HCT116 (cell line): ENCODE data around the gene RNASEH2C. TPM values are rescaled to one million over a fixed set of nuclear protein-coding genes. Genes with fewer than 3 reads are reported as not detected.
"Not testable (repeated sequence)": the region's sequence is repeated elsewhere in the genome, so short reads cannot be mapped to it uniquely, and the experiment has no call there.

Experiments
- ATAC-seq: fragments of 200-7000 bp; cut with Tn5 transposase; 2 replicates; pipeline ENCODE4 v1.9.1; 2020; ENCODE audit warnings: mild to moderate bottlenecking, moderate library complexity
- Bru-seq: library from RNA; stranded (reverse); fragments of 400-500 nt; gene quantifications from one replicate; lab custom pipeline; 2021; lab: Mats Ljungman, UMichigan
- BruChase-seq, 2 experiments: library from RNA; stranded (reverse); fragments of 400-500 nt; gene quantifications; one replicate each; lab custom pipeline; 2021; lab: Mats Ljungman, UMichigan
- BruUV-seq: library from RNA; stranded (reverse); fragments of 400-500 nt; replicated peaks from 2 replicates; lab custom pipeline; 2021; lab: Mats Ljungman, UMichigan
- CTCF ChIA-PET: fragments of 300-600 bp; sonication (Branson Sonifier 250); formaldehyde crosslinking; loops from one replicate; lab custom pipeline; 2021; ENCODE audit warnings: antibody characterized with exemption; lab: Charles Lee
- POLR2A ChIA-PET: fragments of 300-600, 350-600 bp; sonication (Branson Sonifier 250); formaldehyde crosslinking; loops from one replicate; lab custom pipeline; 2021; ENCODE audit warnings: antibody characterized with exemption; lab: Charles Lee
- RAD21 ChIA-PET, 2 experiments: fragments of 300-600 bp; sonication (Branson Sonifier 250); formaldehyde crosslinking; loops; one replicate each; lab custom pipeline; 2023; ENCODE audit warnings: low total read pairs in 2 of 2; ENCODE audit not compliant: uncharacterized antibody in 2 of 2, unreplicated experiment in 2 of 2, low non-redundant PET in 1 of 2; lab: Charles Lee
- DNase-seq: peaks from one replicate; pipeline ENCODE4 v3.0.0-alpha.2; 2010; ENCODE audit warnings: low read depth, low spot score
- H2AFZ ChIP-seq: fragments of 200-600 bp; shearing (Covaris generic), sonication (generic); 2 replicates; pipeline ENCODE4 v1.6.1; 2017; ENCODE audit warnings: low read depth, mixed run types, mixed read lengths, antibody characterized with exemption, low read length; ENCODE audit not compliant: poor library complexity, severe bottlenecking
- H3K27ac ChIP-seq: 2 replicates; pipeline ENCODE4 v1.5.1; 2012; ENCODE audit warnings: low read depth, low read length
- H3K27me3 ChIP-seq: fragments of 200-600 bp; sonication (generic); 2 replicates; pipeline ENCODE4 v1.6.1; 2016; ENCODE audit warnings: mixed run types, low read length, mixed read lengths; ENCODE audit not compliant: insufficient read depth
- H3K36me3 ChIP-seq, 2 experiments: fragments of 200-500 bp in 1 of 2; fragments of 200-600 bp in 1 of 2; sonication (Bioruptor generic) in 1 of 2; sonication (generic) in 1 of 2; 2 replicates each; pipeline versions ENCODE4 v1.5.1 to v1.6.1; 2014 to 2016; ENCODE audit warnings: low read length in 2 of 2, inconsistent platforms in 1 of 2, mixed read lengths in 1 of 2, mixed run types in 1 of 2; ENCODE audit not compliant: insufficient read depth in 2 of 2, control insufficient read depth in 1 of 2
- H3K4me1 ChIP-seq, 2 experiments: fragments of 200-600 bp in 1 of 2; sonication (generic) in 1 of 2; 2 replicates each; pipeline versions ENCODE4 v1.5.1 to v1.6.1; 2012 to 2017; ENCODE audit warnings: low read length in 2 of 2, inconsistent platforms in 1 of 2, mild to moderate bottlenecking in 1 of 2, mixed read lengths in 1 of 2, mixed run types in 1 of 2, moderate library complexity in 1 of 2; ENCODE audit not compliant: insufficient read depth in 2 of 2, control insufficient read depth in 1 of 2
- H3K4me2 ChIP-seq: fragments of 200-600 bp; sonication (generic); 2 replicates; pipeline ENCODE4 v1.6.1; 2017; ENCODE audit warnings: mixed run types, low read length, mixed read lengths
- H3K4me3 ChIP-seq, 2 experiments: fragments of 200-600 bp in 1 of 2; sonication (generic) in 1 of 2; replicated peaks in 1 of 2; 2 replicates each; pipeline ENCODE4 v1.5.1; 2011 to 2016; ENCODE audit warnings: low read length in 2 of 2, control low read depth in 1 of 2, low read depth in 1 of 2, mild to moderate bottlenecking in 1 of 2, mixed read lengths in 1 of 2, mixed run types in 1 of 2
- H3K79me2 ChIP-seq: fragments of 200-600 bp; sonication (generic); 2 replicates; pipeline ENCODE4 v1.6.1; 2017; ENCODE audit warnings: mild to moderate bottlenecking, mixed run types, low read length, moderate library complexity, mixed read lengths; ENCODE audit not compliant: insufficient read depth
- H3K9ac ChIP-seq: fragments of 200-600 bp; sonication (generic); 2 replicates; pipeline ENCODE4 v1.6.1; 2016; ENCODE audit warnings: low read length, mixed read lengths
- H3K9me2 ChIP-seq: fragments of 200-600 bp; sonication (generic), shearing (Covaris generic); 2 replicates; pipeline ENCODE4 v1.6.1; 2017; ENCODE audit warnings: mixed run types, mild to moderate bottlenecking, moderate library complexity; ENCODE audit not compliant: insufficient read depth
- H3K9me3 ChIP-seq, 2 experiments: fragments of 200-500 bp in 1 of 2; fragments of 200-600 bp in 1 of 2; sonication (Bioruptor generic) in 1 of 2; sonication (generic) in 1 of 2; 2 replicates each; pipeline ENCODE4 v1.6.1; 2014 to 2017; ENCODE audit warnings: low read length in 2 of 2, mixed read lengths in 2 of 2, inconsistent platforms in 1 of 2, low read depth in 1 of 2, mild to moderate bottlenecking in 1 of 2, mixed run types in 1 of 2, moderate library complexity in 1 of 2; ENCODE audit not compliant: control insufficient read depth in 1 of 2, insufficient read depth in 1 of 2
- H4K20me1 ChIP-seq: fragments of 200-600 bp; sonication (generic), shearing (Covaris generic); 2 replicates; pipeline ENCODE4 v1.6.1; 2017; ENCODE audit warnings: mixed run types, mild to moderate bottlenecking, moderate library complexity; ENCODE audit not compliant: insufficient read depth
- CEBPB ChIP-seq: IDR thresholded peaks from 2 replicates; pipeline ENCODE4 v1.6.1; 2012; ENCODE audit warnings: low read depth
- FOSL1 ChIP-seq: IDR thresholded peaks from 2 replicates; pipeline ENCODE4 v1.6.1; 2012; ENCODE audit warnings: low read depth
- JUND ChIP-seq: IDR thresholded peaks from 2 replicates; pipeline ENCODE4 v1.6.1; 2012
- POLR2A ChIP-seq: IDR thresholded peaks from 2 replicates; pipeline ENCODE4 v1.7.0; 2011; ENCODE audit warnings: borderline replicate concordance; ENCODE audit not compliant: insufficient read depth, insufficient read length; ENCODE audit errors: extremely low read depth
- POLR2AphosphoS5 ChIP-seq: IDR thresholded peaks from 2 replicates; pipeline ENCODE4 v1.6.1; 2011; ENCODE audit warnings: mild to moderate bottlenecking, low read depth, low read length, moderate library complexity
- YY1 ChIP-seq: IDR thresholded peaks from 2 replicates; pipeline ENCODE4 v1.6.1; 2011; ENCODE audit warnings: low read length, low read depth, moderate library complexity, mild to moderate bottlenecking; ENCODE audit not compliant: insufficient replicate concordance; ENCODE audit errors: extremely low read depth
- ZFX ChIP-seq: fragments of 450-650 bp; IDR thresholded peaks from 2 replicates; pipeline ENCODE4 v1.6.1; 2017
- ZNF274 ChIP-seq: fragments of 200-500 bp; sonication (Bioruptor generic); IDR thresholded peaks from 2 replicates; pipeline ENCODE4 v1.6.1; 2014; ENCODE audit warnings: mild to moderate bottlenecking, low read depth, low read length, inconsistent platforms
- intact Hi-C: fragments of 100-400 bp; cut with micrococcal nuclease; formaldehyde crosslinking; loops from 2 replicates; pipeline ENCODE4 v1.10.0; 2022
- long read RNA-seq: library from polyadenylated mRNA; unstranded; transcript quantifications from one replicate; pipeline ENCODE4 v2.0.0, GENCODE V29; 2021; ENCODE audit not compliant: unreplicated experiment
- polyA plus RNA-seq: library from polyadenylated mRNA; unstranded; fragments of >200 nt; gene quantifications from 2 replicates; pipeline ENCODE4 v1.2.1, GENCODE V29; 2012; ENCODE audit warnings: missing spikeins
- total RNA-seq: library from RNA; stranded (reverse); gene quantifications from one replicate; pipeline ENCODE4 v1.2.1, GENCODE V29; 2021; ENCODE audit not compliant: unreplicated experiment
- TF ChIP-seq, protein P1 (sequence below): IDR thresholded peaks from 2 replicates; pipeline ENCODE4 v1.6.1; 2011; ENCODE audit warnings: mild to moderate bottlenecking, low read length, moderate library complexity; ENCODE audit not compliant: insufficient replicate concordance; ENCODE audit errors: extremely low read depth

Gene RNASEH2C
- total RNA-seq (28.5 TPM), Bru-seq, nascent RNA (percentile 66 among the genes with signal in this experiment), BruChase-seq, experiment 1, labeled RNA remaining after a 6-hour chase (percentile 55 among the genes with signal in this experiment), BruChase-seq, experiment 2, labeled RNA remaining after a 2-hour chase (percentile 60 among the genes with signal in this experiment)
- polyA plus RNA-seq: 10.1 and 14.0 TPM in 2 replicates
- long read RNA-seq, transcript RNASEH2C-203 (3 exons, 2,798 nt): minor isoform, 7 of 32 reads
- long read RNA-seq, transcript RNASEH2C-201 (4 exons, 2,794 nt): major isoform, 15 of 32 reads
- long read RNA-seq, partial matches to known transcripts: 3 of 32 reads
- long read RNA-seq, other reads (novel, unspliced or antisense): 7 of 32 reads

DNA sequence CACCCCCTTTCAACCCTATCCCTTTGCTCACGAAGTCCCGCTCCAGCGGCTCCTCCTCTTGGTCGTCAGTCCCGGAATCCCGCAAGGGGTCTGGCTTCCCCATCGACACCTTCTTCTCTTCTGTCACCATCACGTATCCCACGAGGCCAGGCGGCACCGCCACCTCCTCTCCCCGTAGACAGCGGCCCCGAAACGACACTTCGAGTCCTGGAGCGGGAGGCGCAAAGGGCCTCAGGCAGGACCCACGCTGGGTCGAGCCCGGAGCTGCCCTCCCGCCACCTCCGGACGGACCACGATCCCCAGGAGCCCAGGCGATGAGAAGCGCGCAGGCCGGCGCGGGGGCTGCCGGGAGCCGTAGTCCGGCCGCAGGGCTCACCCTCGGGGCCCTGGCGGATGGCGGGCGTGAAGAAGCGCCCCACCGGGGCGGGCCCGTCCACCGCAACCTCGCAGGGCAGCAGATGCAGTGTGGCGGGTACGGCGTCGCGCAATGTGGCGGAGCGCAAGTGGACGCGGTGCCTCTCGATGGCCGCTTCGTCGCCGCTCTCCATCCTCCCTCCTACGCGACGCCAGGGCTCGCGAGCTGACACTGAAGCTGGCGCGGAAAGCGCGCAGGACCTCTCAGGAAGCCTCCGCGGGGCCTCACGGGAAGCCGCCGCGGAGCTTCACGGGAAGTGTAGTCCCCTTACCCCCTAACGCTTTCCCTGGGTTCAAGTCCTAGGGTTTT is at the start of gene RNASEH2C:
Gene RNASEH2C, minus strand, starts transcription at position 588 of the 724 bp plus-strand sequence. Its CDS starts 40 bp downstream, at position 548.
- TF ChIP-seq YY1 (peak; percentile 47), FOSL1 (no peak), POLR2A (peak; percentile 88), POLR2AphosphoS5 (peak; percentile 94), ZFX (peak; percentile 90; the same call in 1 of the 2 replicates), ZNF274 (no peak), JUND (no peak), CEBPB (no peak)
- TF ChIP-seq, protein P1, sequence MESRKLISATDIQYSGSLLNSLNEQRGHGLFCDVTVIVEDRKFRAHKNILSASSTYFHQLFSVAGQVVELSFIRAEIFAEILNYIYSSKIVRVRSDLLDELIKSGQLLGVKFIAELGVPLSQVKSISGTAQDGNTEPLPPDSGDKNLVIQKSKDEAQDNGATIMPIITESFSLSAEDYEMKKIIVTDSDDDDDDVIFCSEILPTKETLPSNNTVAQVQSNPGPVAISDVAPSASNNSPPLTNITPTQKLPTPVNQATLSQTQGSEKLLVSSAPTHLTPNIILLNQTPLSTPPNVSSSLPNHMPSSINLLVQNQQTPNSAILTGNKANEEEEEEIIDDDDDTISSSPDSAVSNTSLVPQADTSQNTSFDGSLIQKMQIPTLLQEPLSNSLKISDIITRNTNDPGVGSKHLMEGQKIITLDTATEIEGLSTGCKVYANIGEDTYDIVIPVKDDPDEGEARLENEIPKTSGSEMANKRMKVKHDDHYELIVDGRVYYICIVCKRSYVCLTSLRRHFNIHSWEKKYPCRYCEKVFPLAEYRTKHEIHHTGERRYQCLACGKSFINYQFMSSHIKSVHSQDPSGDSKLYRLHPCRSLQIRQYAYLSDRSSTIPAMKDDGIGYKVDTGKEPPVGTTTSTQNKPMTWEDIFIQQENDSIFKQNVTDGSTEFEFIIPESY: peak; percentile 79
- peak; percentile 91 for ATAC-seq
- Histone ChIP-seq H3K9me3 (no peaks in the 10 kb centered on the region), H3K9ac (peak within 1 kb of the TSS; percentile 91), H3K27ac (peak within 1 kb of the TSS; percentile 82), H3K36me3 (peaks cover 7 to 31% of the 10 kb centered on the region in 2 experiments; a peak in 3 of 4 replicates), H3K27me3 (no peaks in the 10 kb centered on the region), H3K4me2 (peak within 1 kb of the TSS; percentile 86), H3K4me3 (peak within 1 kb of the TSS; percentile 83 to 93), H3K9me2 (no peaks in the 10 kb centered on the region), H3K79me2 (peaks cover 37% of the 10 kb centered on the region), H4K20me1 (no peaks in the 10 kb centered on the region), H2AFZ (no peak within 1 kb of the TSS), H3K4me1 (peaks cover 5 to 10% of the 10 kb centered on the region in 2 experiments; a peak in 3 of 4 replicates)
- RAD21 ChIA-PET: interaction anchor here in 1 of 2 experiments (0.9 kb wide), 1 partner anchor 8 kb away, joined by 3 read pairs; no protein-coding TSS in a partner anchor
- POLR2A ChIA-PET: interaction anchor here (0.7 to 1.4 kb wide), 9 partner anchors 8 to 298 kb away, joined by 3 to 22 read pairs (median 4); partner anchors contain the start of genes AP5B1, CCDC85B, CFL1 and KAT5
- no TSS peak for BruUV-seq
- peak; percentile 77 for DNase-seq
- intact Hi-C loops: no loop called here
- CTCF ChIA-PET: interaction anchor here (0.6 to 3.3 kb wide), 6 partner anchors 9 to 168 kb away, joined by 3 to 22 read pairs (median 3); partner anchors contain the start of genes AP5B1, FIBP and KAT5

DNA sequence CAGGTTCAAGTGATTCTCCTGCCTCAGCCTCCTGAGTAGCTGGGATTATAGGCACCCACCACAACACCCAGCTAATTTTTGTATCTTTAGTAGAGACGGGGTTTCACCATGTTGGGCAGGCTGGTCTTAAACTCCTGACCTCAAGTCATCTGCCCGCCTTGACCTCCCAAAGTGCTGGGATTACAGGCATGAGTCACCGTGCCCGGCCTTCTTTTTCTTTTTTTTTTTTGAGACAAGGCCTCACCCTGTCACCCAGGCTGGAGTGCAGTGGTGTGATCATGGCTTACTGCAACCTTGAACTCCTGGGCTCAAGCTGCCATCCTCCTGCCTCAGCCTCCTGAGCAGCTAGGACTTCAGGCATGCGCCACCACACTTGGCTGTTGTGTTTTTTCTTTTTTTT is 47.2 kb upstream of the RNASEH2C start:
- H3K4me2 ChIP-seq, intact Hi-C loops, DNase-seq, BruUV-seq, H3K9me2 ChIP-seq, H3K27me3 ChIP-seq, H3K79me2 ChIP-seq, H3K4me3 ChIP-seq, H3K9me3 ChIP-seq, H3K27ac ChIP-seq, H3K36me3 ChIP-seq, ATAC-seq, H3K9ac ChIP-seq, CTCF ChIA-PET, H2AFZ ChIP-seq, POLR2A ChIA-PET, H4K20me1 ChIP-seq: not testable (repeated sequence)
- RAD21 ChIA-PET: interaction anchor here in 1 of 2 experiments (0.7 kb wide), 1 partner anchor 41 kb away, joined by 3 read pairs; no protein-coding TSS in a partner anchor
- H3K4me1 ChIP-seq: peaks cover 2 to 14% of the 10 kb centered on the region in 2 experiments; a peak in 2 of 4 replicates
